22Rv1 (cell line): ENCODE measurements around the gene CABLES2.

Experiments
- CTCF ChIP-seq: fragments of 450-650 bp; IDR thresholded peaks from 2 replicates; pipeline ENCODE4 v1.5.1; 2017; ENCODE audit warnings: mild to moderate bottlenecking
- ZFX ChIP-seq: fragments of 450-650 bp; IDR thresholded peaks from 2 replicates; pipeline ENCODE4 v1.6.1; 2017; ENCODE audit warnings: antibody characterized with exemption, borderline replicate concordance

- TF ChIP-seq CTCF (no peak), ZFX (no peak)
Observed at GRCh38 chr20:62381842-62382241, 25.2 kb downstream of the CABLES2 start.
